ENCODE results near the gene ROBO2.

The ROBO2 gene

DNA sequence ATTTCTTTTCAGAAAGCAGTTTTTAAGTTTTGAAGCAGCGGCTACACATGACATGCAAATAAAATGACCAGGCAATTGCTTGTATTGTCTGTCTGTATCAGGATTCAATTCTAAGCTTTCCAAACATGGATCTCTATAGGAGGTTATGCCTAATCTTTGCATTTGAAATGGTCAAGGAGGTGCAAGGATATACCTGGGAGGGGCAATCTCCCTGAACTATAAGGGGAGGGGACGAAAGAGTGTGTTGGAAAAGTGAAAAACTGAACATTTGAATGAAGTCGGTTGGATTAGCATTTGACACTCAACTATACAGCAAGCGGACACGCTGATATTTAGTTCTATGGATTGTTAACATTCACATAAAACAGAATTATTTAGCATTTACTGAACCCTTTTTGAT, 11.7 kb downstream of the ROBO2 start:
- DNase-seq (ENCODE audit: low read depth in 3 of 3, low spot score in 1 of 3) = no peak

DNA sequence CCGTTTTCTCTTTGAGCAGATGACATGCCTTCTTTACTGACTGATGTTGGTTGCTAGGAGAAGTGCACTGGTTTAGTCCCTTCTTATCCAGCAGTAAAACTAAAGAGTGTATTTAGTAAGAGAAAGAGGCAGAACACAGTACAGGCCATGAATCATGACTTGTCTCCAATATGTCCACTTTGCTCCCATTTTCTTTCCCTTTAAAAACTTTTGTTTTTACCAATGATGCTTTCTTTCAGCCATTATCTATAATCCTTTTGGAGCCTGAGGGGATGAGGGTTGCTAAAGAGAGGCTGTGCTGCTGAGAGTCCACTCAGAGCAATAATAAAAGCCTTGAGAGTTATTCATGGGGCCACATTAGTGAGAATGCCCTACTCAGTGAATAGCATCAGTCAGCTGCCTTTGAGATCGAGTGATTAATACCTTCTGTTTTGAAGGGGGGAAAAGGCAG, 12.2 kb downstream of the ROBO2 start:
- no peak for DNase-seq (ENCODE audit: low read depth in 3 of 3, low spot score in 1 of 3)

DNA sequence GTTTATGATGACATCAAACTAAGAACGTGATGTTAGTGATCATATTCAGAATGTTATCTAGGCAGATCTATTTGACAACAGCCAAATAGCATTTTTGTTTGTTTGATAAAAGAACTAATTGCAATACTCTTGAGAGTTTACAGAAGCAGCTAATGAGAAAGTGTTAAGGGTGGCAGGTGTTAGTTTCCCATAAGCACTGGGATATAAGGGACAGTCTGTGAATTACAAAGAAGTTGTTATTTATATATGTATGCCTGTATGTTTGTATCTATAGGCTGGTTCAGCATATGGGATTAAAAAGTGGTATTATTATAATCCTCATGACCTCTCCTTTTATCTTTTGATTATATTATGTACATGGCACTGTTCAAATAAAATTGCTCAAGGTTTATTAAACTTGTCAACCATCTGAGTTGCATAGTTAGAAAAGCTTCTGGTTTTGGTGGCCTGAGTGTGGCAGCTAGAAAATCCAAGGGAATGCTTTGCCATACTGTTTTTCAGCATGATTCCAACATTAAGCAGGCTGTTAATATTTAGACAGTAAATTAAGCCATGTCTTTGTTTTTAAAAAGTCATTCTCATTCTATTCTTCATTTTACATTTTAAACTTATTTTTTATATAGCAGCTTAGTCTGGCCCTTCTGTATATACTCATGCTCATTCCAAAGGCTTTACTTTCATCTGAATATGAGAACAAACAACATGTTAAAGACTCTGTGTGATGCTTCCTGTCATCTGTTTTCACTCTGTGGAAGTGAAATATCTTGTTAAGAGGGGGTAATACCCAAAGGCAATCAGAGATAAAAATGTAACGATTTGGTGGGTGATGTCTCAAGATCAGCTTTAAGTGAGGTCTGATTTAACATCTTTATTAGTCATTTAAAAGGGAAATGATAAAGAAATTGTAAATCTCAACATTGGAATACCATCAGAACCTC, 13.1 kb downstream of the ROBO2 start:
- no peak for DNase-seq (ENCODE audit: low read depth in 3 of 3, low spot score in 1 of 3)

DNA sequence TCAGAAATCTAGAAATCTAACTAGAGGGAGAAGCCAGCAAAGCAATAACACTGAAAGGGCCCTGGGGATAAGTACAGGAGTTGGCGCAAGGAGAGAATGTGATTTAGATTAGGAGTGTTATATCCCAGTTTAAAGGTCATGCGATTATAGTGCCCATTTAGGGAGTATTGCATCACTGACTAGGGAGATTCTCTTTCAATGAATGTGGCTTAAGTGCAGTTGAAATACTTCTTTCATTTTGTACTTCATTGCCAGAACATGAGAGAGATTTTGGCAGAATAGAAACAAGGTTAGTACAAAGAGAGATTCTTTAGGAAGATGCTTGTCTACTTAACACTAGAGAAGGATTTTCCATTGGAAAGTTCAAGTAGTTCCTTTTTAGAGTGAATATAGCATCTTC, 13.9 kb downstream of the ROBO2 start:
- DNase-seq (ENCODE audit: low read depth in 3 of 3, low spot score in 1 of 3) = no peak

DNA sequence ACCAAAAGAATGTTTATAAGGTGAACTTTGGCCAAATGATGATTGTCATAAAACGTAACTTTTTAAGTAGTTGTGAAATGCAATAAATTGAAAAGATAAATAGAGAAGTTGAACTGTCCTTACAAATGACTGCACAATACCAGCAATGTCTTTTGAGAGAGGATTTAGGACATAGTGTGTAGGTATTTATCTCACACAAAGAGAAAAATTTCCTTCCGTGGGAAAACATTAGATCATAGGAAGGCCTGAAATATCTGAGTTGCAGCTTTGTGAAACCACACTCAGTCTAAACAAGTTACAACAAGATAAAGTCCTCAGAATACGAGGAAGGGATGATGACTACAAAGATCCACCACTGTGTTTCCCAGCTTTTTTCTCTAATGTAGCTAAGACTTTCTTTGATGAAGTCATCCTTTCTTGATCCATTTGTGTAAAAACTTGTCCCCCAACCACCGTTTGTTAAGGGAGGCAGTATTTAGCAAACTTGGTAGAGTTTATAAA, 16.0 kb downstream of the ROBO2 start:
- DNase-seq (ENCODE audit: low read depth in 3 of 3, low spot score in 1 of 3) = no peak

DNA sequence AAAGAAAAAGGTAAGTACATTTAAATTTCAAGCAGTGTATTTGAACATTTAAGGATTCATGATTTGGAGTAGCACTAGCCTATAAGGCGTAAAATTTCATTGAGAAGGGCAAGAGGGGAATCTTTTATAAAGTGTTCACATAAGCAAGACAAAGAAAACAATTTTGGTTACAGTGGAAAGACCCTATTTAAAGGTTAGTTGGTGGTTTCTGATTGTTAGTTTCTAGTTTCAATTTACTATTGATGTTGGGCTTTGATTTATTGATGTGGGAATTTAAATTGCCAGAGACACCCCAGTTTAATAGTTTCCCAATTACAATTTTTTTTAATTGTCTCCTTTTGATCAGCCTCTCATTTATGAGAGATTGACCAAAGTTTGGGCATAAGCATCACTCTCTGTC, 19.5 kb downstream of the ROBO2 start:
- DNase-seq (ENCODE audit: low read depth in 3 of 3, low spot score in 1 of 3) = no peak

DNA sequence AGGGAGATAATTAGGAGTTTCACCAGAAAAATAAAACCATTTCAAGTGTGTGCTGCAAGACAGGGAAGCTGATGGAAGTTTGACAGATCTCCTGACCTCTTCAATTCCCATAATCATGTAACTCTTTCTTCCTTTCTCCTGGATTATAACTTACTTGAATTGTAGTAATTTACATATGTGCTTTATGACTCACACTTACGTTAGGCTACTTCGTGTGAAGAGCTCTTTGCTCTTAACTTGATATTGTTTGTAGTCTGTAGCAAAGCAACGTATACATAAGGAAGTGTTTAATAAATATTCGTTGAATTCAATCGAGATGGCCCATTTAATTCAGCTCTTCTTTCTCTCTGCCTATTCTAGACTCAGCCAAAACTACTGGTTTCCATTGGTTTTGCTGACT, 23.5 kb downstream of the ROBO2 start:
- DNase-seq (ENCODE audit: low read depth in 3 of 3, low spot score in 1 of 3) = no peak

DNA sequence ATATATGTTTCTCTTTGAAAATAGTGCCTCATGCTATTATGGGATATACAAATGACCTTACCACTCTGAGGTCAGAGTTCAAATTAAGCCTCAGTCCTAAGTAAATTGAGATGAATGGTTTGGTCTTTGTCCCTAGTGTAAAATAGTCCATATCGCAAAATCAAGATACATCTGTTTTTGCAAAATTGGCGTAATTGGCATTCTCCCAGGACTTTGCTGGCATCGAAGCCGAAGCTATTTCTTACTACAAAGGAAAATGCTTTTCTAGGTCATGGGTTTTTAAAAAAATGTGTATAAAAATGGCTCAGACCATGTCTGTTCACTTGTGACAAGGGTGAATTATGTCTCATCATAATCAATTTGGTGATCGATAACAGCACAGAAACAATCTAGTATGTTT, 25.9 kb downstream of the ROBO2 start:
- DNase-seq (ENCODE audit: low read depth in 3 of 3, low spot score in 1 of 3) = no peak

DNA sequence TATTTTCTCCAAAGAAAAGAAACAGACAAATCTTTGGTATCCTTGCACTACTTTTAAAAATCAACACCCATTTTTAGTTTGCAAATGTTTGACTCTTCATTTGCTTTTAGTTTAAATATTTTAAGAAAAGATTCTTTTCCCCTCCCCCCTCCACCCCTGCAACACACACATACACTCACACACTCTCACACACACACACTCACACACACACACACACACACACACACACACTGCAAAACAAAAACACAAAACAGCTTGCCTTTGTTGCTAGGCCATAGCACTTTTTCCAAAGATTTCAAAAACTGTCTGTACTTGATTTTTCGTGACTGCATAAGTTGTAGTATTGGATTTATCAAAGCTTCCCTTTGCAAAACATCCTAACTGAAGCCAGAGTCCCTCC, 26.9 kb downstream of the ROBO2 start:
- no peak for DNase-seq (ENCODE audit: low read depth in 3 of 3, low spot score in 1 of 3)

DNA sequence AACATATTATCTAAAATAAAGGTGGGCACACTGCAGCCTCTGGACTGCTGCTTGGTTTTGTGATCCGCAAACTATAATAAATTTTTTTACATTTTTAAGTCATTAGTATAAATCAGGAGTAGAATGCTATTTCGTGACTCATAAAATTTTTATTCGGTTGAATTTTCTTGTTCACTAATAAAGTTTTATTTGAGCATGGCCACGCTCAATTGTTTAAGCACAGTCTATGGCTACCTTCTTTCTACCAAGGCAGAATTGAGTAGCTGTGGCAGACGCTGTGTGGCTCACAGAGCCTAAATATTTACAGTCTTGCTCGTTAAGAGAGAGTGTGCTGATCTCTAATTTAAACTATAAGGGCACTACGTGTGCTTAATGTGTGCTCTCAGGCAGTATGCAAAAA, 28.9 kb downstream of the ROBO2 start:
- no peak for DNase-seq (ENCODE audit: low read depth in 3 of 3, low spot score in 1 of 3)

DNA sequence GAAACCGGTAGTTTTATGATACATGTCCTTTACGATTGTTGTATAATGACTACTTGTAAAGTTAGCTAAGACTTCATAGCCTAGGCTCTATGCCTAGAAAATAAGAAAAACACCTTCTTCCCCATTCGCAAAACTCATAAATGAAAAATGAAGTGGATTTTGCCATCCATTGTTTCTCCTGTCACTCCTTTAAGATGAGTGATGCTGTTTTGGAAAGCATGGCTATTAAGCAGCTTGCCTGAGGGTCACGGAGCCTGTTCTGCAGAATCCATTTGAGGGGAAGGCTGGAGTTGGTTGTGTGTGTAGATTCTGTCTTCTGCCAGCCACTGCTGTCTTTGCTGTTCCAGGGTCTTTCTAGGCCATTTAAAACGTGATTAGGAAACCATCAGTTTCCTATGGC, 31.5 kb downstream of the ROBO2 start:
- no peak for DNase-seq (ENCODE audit: low read depth in 3 of 3, low spot score in 1 of 3)

DNA sequence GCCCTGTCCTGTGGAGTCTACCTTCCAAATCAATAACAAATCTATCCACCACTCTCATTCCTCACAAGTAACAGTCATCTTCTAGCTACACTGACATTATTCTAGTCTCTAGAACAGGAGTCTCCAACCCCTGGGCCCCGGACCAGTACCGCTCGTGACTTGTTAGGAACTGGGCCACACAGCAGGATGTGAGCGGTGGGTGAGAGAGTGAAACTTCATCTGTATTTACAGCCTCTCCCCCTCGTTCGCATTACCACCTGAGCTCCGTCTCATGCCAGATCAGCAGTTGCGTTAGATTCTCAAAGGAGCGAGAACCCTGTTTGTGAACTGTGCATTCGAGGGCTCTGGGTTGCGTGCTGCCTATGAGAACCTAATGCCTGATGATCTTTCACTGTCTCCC, 31.9 kb downstream of the ROBO2 start:
- DNase-seq (ENCODE audit: low read depth in 3 of 3, low spot score in 1 of 3) = no peak

DNA sequence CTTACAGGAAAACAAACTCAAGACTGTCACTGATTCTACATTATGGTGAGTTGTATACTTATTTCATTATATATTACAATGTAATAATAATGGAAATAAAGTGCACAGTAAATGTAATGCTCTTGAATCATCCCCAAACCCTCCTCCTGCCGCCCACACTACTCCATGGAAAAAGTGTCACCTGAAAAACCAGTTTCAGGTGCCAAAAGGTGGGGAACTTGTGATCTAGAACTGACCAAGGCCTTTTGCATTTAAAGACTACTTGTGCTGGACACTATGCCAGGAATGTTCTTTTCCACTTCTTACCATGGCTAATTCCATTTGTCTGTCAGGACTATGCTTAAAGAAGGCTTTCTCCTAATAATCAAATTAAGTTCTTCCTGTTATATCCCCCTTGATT, 32.3 kb downstream of the ROBO2 start:
- no peak for DNase-seq (ENCODE audit: low read depth in 3 of 3, low spot score in 1 of 3)

DNA sequence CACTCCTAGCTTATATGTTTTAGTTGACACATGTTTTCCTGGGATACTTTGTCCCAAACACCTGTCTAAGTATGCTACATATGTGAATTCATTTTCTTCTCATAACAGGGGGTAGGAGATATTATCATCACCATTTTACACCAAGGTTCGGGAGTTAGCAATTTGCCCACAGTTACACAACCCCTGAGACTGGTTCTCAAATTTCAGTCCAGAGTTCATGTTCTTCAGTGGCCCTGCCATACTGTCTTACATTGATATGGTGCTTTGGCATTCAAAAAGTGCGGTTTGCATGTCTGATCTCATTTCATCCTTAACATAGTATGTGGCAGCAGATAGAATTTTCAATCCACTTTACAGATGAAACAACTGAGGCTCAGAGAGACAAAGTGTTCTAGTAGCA, 38.4 kb downstream of the ROBO2 start:
- no peak for DNase-seq (ENCODE audit: low read depth in 3 of 3, low spot score in 1 of 3)

DNA sequence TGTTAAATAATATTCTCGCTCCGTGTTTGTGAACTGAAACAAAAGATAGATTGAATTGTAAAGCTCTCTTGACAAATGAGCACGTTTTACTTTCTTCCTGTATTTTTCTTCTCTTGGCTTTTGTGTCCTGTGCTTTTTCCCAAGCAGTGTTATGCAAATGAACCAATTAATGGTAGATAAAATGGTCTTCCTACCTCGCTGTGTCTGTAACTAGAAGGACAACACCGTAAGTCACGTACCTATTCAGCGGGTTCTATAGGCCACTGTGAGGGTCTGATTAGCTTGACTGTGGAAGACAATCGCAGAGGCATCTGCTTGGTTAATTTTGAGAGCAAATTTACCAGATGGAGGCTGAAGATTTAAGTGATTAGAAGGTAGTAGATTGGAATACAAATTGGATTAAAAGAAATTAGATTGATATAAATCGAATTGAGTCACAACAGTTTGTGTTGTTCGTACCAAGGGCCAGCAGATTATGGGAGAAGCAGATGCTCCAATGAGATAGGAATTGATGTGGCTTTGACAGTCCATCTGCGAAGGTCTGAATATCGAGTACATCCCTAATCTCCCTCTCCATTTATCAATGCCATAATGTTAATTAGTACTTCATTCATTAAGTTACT, 40.2 kb downstream of the ROBO2 start:
- DNase-seq (ENCODE audit: low read depth in 3 of 3, low spot score in 1 of 3) = no peak

DNA sequence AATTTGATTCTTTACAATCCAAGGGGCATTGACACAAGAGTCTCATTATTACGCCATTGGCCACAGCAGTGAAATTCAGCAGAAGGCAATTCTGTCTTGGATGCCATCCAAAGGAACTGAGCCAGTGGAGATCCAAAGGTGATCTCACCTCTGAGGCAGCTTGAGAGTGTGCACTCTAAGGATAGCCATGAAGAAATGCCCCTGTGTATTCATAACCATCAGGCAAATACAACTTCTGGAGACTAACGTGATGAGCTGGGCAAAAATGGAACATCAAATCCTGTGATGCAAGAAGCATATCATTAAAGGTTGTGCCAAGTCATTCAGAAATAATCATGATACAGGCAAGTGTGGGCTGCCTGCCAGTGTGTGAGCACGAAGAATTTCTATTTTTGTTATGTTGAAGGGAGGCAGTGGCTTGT, 41.4 kb downstream of the ROBO2 start:
- DNase-seq (ENCODE audit: low read depth in 3 of 3, low spot score in 1 of 3) = no peak

DNA sequence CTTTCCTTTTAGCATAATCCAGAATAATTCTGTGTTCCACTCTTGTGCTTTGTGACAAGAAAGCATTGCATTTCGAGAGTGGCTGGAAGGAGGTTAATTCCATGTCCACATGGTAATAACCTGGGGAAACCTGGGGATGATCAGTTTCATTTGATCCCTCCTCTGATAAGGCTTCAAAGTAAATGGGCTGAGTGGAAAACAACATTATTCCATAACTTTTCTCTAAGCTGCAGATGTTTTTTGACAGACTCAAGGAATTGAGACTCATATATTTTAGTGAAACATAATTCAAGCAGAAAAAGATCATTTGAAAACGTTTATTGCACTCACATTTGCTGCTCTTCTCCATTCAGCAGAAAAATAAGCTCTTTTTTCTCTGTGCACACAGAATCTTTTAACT, 44.6 kb downstream of the ROBO2 start:
- DNase-seq (ENCODE audit: low read depth in 3 of 3, low spot score in 1 of 3) = no peak

DNA sequence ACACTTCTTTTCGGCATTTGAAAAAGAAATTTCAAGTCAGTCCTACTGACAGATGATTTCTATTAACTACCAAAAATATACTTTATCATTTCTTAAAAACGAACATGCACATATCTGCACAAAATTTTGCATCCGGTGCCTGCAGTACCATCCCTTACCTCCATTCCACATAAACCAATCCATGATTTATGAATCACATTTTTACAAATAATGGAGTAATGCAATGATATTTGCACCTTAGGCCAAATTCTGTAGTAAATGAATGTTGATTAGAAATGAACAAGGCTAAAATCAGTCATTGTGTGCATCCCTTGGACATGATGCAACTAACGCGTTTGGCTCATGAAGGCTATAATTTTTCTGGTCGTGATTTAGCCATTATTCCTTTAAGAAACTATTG, 46.5 kb downstream of the ROBO2 start:
- no peak for DNase-seq (ENCODE audit: low read depth in 3 of 3, low spot score in 1 of 3)

DNA sequence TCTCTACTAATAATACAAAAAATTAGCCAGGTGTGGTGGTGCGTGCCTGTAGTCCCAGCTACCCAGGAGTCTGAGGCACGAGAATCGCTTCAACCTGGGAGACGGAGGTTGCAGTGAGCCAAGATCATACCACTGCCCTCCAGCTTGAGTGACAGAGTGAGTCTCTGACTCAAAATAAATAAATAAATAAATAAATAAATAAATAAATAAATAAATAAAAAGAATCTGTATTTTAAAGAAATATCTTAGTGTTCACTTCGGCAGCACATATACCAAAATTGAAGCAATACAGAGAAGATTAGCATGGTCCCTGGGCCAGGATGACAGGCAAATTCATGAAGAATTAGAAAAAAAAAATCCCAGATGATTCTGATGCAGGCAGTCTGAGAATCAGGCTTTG, 51.9 kb downstream of the ROBO2 start:
- no peak for DNase-seq (ENCODE audit: low read depth in 3 of 3, low spot score in 1 of 3)

DNA sequence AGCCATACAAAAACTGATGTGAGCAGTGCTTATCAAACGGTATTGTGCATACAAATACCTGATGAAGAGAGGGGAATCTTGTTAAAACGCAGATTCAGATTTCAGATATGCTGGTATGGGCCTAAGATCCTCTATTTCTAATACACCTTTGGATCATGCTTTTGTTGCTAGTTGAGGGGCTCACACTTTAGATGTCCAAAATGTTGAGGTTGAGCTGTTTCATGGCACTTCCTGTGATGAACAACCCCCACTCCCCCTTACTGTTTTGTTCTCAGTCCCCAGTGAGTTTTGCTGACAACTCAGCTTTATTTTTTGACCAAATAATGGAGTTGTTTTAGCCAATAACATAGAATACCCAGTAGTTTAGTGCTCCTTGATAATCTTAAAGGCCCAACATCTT, 53.2 kb downstream of the ROBO2 start:
- DNase-seq (ENCODE audit: low read depth in 3 of 3, low spot score in 1 of 3) = no peak

DNA sequence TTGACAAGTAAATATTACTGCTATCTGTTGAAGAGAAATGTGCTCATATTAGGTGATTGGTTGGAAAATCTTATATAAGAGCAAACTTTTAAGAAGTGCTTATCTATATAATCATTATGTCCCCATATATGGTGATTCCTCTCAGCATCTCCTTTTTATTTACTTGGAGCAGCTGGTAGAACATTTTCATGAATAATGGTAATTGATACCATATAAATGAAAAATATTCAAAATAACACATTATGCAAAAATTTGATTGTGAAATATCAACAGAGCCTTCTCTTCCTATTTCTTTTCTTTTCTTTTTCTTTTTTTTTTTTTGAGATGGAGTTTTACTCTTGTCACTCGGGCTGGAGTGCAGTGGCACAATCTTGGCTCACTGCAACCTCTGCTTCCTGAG, 56.2 kb downstream of the ROBO2 start:
- DNase-seq (ENCODE audit: low read depth in 3 of 3, low spot score in 1 of 3) = no peak

Measured in stimulated activated CD4-positive, alpha-beta T cell treated with anti-CD3 and anti-CD28 coated beads, TNF-alpha, amount 100 ng/mL, for 1 hour (primary cell).